HepG2 (cell line): Measurements from ENCODE around the gene HS3ST5. TPM values are rescaled to one million over a fixed set of nuclear protein-coding genes. Genes with fewer than 3 reads are reported as not detected.
"Not testable (repeated sequence)": the region's sequence is repeated elsewhere in the genome, so short reads cannot be mapped to it uniquely, and the experiment has no call there.

Source experiments
- ATAC-seq: fragments of 200-7000 bp; cut with Tn5 transposase; 3 replicates; pipeline ENCODE4 v1.9.1; 2020; ENCODE audit warnings: mild to moderate bottlenecking, moderate library complexity
- BruUV-seq: library from RNA; stranded (reverse); fragments of 400-500 nt; replicated peaks from 2 replicates; lab custom pipeline; 2021; lab: Mats Ljungman, UMichigan
- CTCF ChIA-PET: fragments of 300-600 bp; formaldehyde crosslinking; extraction: SDS; loops from one replicate; lab custom pipeline; 2021; ENCODE audit warnings: low total read pairs, inconsistent platforms, low intra/inter-chr PET ratio; lab: Yijun Ruan, JAX
- POLR2A ChIA-PET: fragments of 350-600 bp; sonication (Branson Sonifier 250); formaldehyde crosslinking; loops from one replicate; lab custom pipeline; 2020; ENCODE audit warnings: antibody characterized with exemption, inconsistent platforms; lab: Yijun Ruan, JAX
- DNase-seq: peaks from one replicate; pipeline ENCODE4 v3.0.0-alpha.2; 2015; ENCODE audit warnings: low spot score
- FAIRE-seq: peaks from 3 replicates; lab custom pipeline; 2011; peaks lifted over from hg19 to GRCh38; lab: Jason Lieb, UNC
- H2AFZ ChIP-seq: one replicate; pipeline ENCODE4 v1.6.1; 2011; ENCODE audit warnings: low read length, inconsistent platforms
- H3K27ac ChIP-seq: fragments of 300-600 bp; 3 replicates; pipeline ENCODE4 v1.8.0; 2011; ENCODE audit warnings: mixed run types, mild to moderate bottlenecking, mixed read lengths, low read length, inconsistent platforms; ENCODE audit not compliant: insufficient read depth; ENCODE audit errors: extremely low read length
- H3K27me3 ChIP-seq, 2 experiments: fragments of 200-600 bp in 1 of 2; 2 replicates in 1 of 2; 3 replicates in 1 of 2; pipeline versions ENCODE4 v1.6.0 to v1.8.0; 2011; ENCODE audit warnings: low read length in 2 of 2, mild to moderate bottlenecking in 2 of 2, moderate library complexity in 2 of 2, inconsistent platforms in 1 of 2; ENCODE audit not compliant: insufficient read depth in 2 of 2, control insufficient read depth in 1 of 2
- H3K36me3 ChIP-seq, 2 experiments: fragments of 200-600 bp in 1 of 2; replicated peaks in 1 of 2; 2 replicates in 1 of 2; 3 replicates in 1 of 2; pipeline versions ENCODE4 v1.5.1 to v1.8.0; 2011; ENCODE audit warnings: low read length in 2 of 2, inconsistent platforms in 1 of 2; ENCODE audit not compliant: insufficient read depth in 2 of 2, control insufficient read depth in 1 of 2
- H3K4me1 ChIP-seq: 2 replicates; pipeline ENCODE4 v1.5.1; 2012; ENCODE audit warnings: low read length, inconsistent platforms; ENCODE audit not compliant: insufficient read depth
- H3K4me2 ChIP-seq: 2 replicates; pipeline ENCODE4 v1.6.0; 2011; ENCODE audit warnings: low read depth, low read length, inconsistent platforms
- H3K4me3 ChIP-seq, 3 experiments: fragments of 200-600 bp in 1 of 3; sonication (generic), shearing (Covaris generic) in 1 of 3; replicated peaks in 1 of 3; 2 replicates each; pipeline ENCODE4 v1.5.1; 2011 to 2016; ENCODE audit warnings: low read length in 3 of 3, inconsistent platforms in 2 of 3, low read depth in 2 of 3, mild to moderate bottlenecking in 2 of 3, control low read depth in 1 of 3, mixed read lengths in 1 of 3; ENCODE audit not compliant: insufficient read depth in 1 of 3
- H3K79me2 ChIP-seq: one replicate; pipeline ENCODE4 v1.6.1; 2011; ENCODE audit warnings: low read length, inconsistent platforms; ENCODE audit not compliant: insufficient read depth
- H3K9ac ChIP-seq: 2 replicates; pipeline ENCODE4 v1.6.0; 2011; ENCODE audit warnings: mild to moderate bottlenecking, low read depth, low read length, inconsistent platforms; ENCODE audit not compliant: insufficient read depth
- H3K9me3 ChIP-seq: 2 replicates; pipeline ENCODE4 v1.5.1; 2012; ENCODE audit warnings: mild to moderate bottlenecking, low read length
- H4K20me1 ChIP-seq: 2 replicates; pipeline ENCODE4 v1.6.0; 2011; ENCODE audit warnings: inconsistent platforms, mild to moderate bottlenecking, low read length, moderate library complexity; ENCODE audit not compliant: insufficient read depth
- CEBPB ChIP-seq: IDR thresholded peaks from 2 replicates; pipeline ENCODE4 v1.6.1; 2011; ENCODE audit warnings: low read depth, low read length, improper control_type of control experiment, borderline replicate concordance
- NFKBIZ ChIP-seq: IDR thresholded peaks from 2 replicates; pipeline ENCODE4 v1.6.1; 2018; ENCODE audit warnings: missing genetic modification reagents, missing compliant biosample characterization
- PCBP2 ChIP-seq: fragments of 200-400 bp; formaldehyde crosslinking; optimal IDR thresholded peaks from 2 replicates; pipeline ENCODE3; 2018; ENCODE audit warnings: low read length, low read depth; ENCODE audit not compliant: poor library complexity, severe bottlenecking
- ZNF788 ChIP-seq: sonication (generic); formaldehyde crosslinking; IDR thresholded peaks from 2 replicates; pipeline ENCODE4 v1.5.0; 2020; ENCODE audit warnings: mild to moderate bottlenecking, missing genetic modification reagents, borderline replicate concordance
- WGBS: methylation state at CpG from one replicate; pipeline ENCODE4 v1.1.6; 2017; ENCODE audit warnings: low lambda C conversion rate; 5-methylcytosine and 5-hydroxymethylcytosine counted together
- in situ Hi-C: cut with HindIII; loops from 2 replicates; pipeline ENCODE4 v1.10.0; 2017; ENCODE audit warnings: low pct_unique_long_range_greater_than_20kb; ENCODE audit not compliant: extremely low pct_ligation_motif_present
- intact Hi-C: fragments of 100-400 bp; cut with micrococcal nuclease; formaldehyde crosslinking; loops from one replicate; pipeline ENCODE4 v1.10.0; 2022; ENCODE audit not compliant: unreplicated experiment
- polyA plus RNA-seq, 8 experiments: library from polyadenylated mRNA; depleted of rRNA in 3 of 8; stranded (reverse) in 7 of 8; unstranded in 1 of 8; fragments of >200 nt; fragmentation: Illumina TruSeq in 4 of 8; extraction: Trizol in 4 of 8; gene quantifications; 2 replicates each; pipeline versions ENCODE4 v1.2.1 to v1.2.3, GENCODE V29; 2011 to 2016; ENCODE audit warnings: low read depth in 4 of 8, missing spikeins in 1 of 8, mixed read lengths in 1 of 8; ENCODE audit not compliant: insufficient read depth in 1 of 8
- total RNA-seq, 5 experiments: library from RNA; depleted of rRNA; stranded (reverse); fragments of >200 nt; fragmentation: Illumina TruSeq; extraction: Trizol; gene quantifications; 2 replicates each; pipeline ENCODE4 v1.2.3, GENCODE V29; 2016; ENCODE audit warnings: low read depth in 1 of 5

The HS3ST5 gene
- total and polyA plus RNA-seq, 2 of the 13 experiments (the other 11 are each of a cell fraction or from before 2014, with no cell fraction given), result 1.1 to 1.6 TPM

DNA sequence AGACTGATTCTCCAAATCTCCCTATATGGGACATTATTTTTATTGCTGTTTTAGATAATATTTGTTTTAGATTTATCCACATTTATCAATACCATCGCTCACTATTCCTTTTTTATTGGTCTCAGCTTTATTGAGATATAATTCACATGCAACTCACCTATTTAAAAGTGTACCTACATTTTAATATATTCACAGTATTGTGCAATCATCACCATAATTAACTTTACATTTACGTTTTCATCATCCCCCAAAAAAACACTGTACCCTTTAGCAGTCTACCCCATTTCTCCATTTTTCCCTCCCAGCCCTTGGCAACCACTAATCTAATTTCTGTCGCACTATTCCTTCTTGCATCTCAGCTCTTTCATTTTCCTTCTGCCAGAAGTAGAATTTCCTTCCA is 261.1 kb downstream of the HS3ST5 start:
- Histone ChIP-seq H2AFZ (no peak overlapping the region), H3K36me3 (no peaks in the 10 kb centered on the region), H3K79me2 (no peaks in the 10 kb centered on the region), H4K20me1 (no peaks in the 10 kb centered on the region), H3K4me3 (no peak overlapping the region), H3K4me2 (no peak overlapping the region), H3K9ac (no peak overlapping the region), H3K4me1 (no peaks in the 10 kb centered on the region; the same call in 1 of the 2 replicates), H3K27me3 (no peaks in the 10 kb centered on the region), H3K9me3 (no peaks in the 10 kb centered on the region), H3K27ac (no peak overlapping the region)
- TF ChIP-seq CEBPB, result peak; percentile 68; the same call in 1 of the 2 replicates
- TF ChIP-seq PCBP2, result no peak
- BruUV-seq, result no TSS peak
- 74% methylated on average over 3 of the region's 3 CpGs for WGBS
- CTCF ChIA-PET, result no interaction called here
- in situ Hi-C loops, result no loop called here
- no peak for DNase-seq
- no peak for FAIRE-seq
- POLR2A ChIA-PET, result no interaction called here
- intact Hi-C loops, result no loop called here
- ATAC-seq, result no peak

DNA sequence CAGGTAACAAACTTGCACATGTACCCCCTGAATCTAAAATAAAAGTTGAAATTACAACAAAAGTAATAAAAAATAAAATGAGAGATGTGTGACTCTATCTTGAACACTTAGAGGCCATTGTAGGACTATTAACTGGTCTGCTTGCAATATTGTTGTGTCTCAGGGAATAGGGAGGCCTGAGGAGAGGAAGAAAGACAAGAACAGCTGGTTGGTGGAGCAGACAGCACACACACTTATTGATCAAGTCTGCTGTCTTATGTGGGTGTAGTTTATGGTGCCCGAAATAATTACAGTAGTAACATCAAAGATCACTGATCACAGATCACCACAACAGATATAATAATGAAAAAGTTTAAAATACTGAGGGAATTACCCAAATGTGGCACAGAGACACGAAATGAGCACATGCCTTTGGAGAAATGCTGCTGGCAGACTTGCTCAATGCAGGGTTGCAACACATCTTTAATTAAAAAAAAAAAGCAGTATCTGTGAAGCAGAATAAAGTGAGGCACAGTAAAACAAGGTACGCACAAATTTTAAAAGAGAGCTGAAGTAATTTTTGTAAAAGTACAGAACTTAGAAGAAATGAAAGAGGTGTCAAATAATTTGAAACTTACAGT is 261.8 kb downstream of the HS3ST5 start:
- TF ChIP-seq ZNF788 (CRISPR knock-in tag) (no peak), NFKBIZ (CRISPR knock-in tag) (no peak)
- intact Hi-C loops, result no loop called here
- FAIRE-seq (no peak), DNase-seq (no peak), ATAC-seq (no peak)
- no peaks in the 10 kb centered on the region for H3K36me3 ChIP-seq
- CTCF ChIA-PET, result no interaction called here
- no peak overlapping the region for H3K4me3 ChIP-seq
- no peaks in the 10 kb centered on the region for H3K27me3 ChIP-seq
- POLR2A ChIA-PET, result no interaction called here
- H3K9ac ChIP-seq, result no peak overlapping the region
- no peak overlapping the region for H3K27ac ChIP-seq
- WGBS, result 71% methylated on average over 3 of the region's 3 CpGs
- in situ Hi-C loops, result no loop called here
- H3K4me2 ChIP-seq, result no peak overlapping the region
- no TSS peak for BruUV-seq
- H3K9me3 ChIP-seq, result no peaks in the 10 kb centered on the region
- no peaks in the 10 kb centered on the region; the same call in 1 of the 2 replicates for H3K4me1 ChIP-seq
- H4K20me1 ChIP-seq, result no peaks in the 10 kb centered on the region
- no peak overlapping the region for H2AFZ ChIP-seq
- H3K79me2 ChIP-seq, result no peaks in the 10 kb centered on the region

DNA sequence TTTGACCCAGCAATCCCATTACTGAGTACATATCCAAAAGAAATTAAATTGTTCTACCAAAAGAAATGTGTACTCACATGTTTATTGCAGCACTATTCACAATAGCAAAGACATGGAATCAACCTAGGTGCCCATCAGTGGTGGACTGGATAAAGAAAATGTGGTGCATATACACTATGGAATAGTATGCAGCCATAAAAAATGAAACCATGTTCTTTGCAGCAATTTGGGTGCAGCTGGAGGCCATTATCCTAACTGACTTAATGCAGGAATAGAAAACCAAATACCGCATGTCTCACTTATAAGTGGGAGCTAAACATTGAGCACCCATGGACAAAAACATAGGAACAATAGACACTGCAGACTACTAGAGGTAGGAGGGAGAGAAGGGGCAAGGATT is 262.4 kb downstream of the HS3ST5 start:
- FAIRE-seq, H3K27me3 ChIP-seq, H4K20me1 ChIP-seq, POLR2A ChIA-PET, CTCF ChIA-PET, DNase-seq, H3K9me3 ChIP-seq, H3K79me2 ChIP-seq, H3K9ac ChIP-seq, H3K4me2 ChIP-seq, intact Hi-C loops, H2AFZ ChIP-seq, in situ Hi-C loops, ATAC-seq, H3K27ac ChIP-seq, H3K4me1 ChIP-seq, H3K36me3 ChIP-seq, H3K4me3 ChIP-seq, BruUV-seq: not testable (repeated sequence)
- 96% methylated on average over 1 of the region's 1 CpG for WGBS
